CD14-positive monocyte (primary cell): ENCODE data around the gene TECPR1. TPM values are rescaled to one million over a fixed set of nuclear protein-coding genes. Genes with fewer than 3 reads are reported as not detected.
A peak's percentile ranks its signal among the peaks of the same experiment; 100 is the strongest.

Experiments
- DNase-seq, 3 donors: peaks; one replicate each; pipeline ENCODE4 v3.0.0-alpha.2; 2011 to 2022
- H2AFZ ChIP-seq: 2 replicates; pipeline ENCODE4 v1.6.0; 2012; ENCODE audit warnings: mild to moderate bottlenecking, low read depth, low read length, inconsistent platforms; ENCODE audit not compliant: insufficient read depth, poor library complexity, severe bottlenecking
- H3K27ac ChIP-seq, 2 donors: 1 replicate in 1 of 2; 2 replicates in 1 of 2; pipeline ENCODE4 v1.5.1; 2012 to 2013; ENCODE audit warnings: low read length in 2 of 2, control low read depth in 1 of 2, inconsistent platforms in 1 of 2, low read depth in 1 of 2, mild to moderate bottlenecking in 1 of 2
- H3K27me3 ChIP-seq, 2 donors: one replicate each; pipeline versions ENCODE4 v1.6.0 to v1.6.1; 2011 to 2013; ENCODE audit warnings: low read length in 2 of 2; ENCODE audit not compliant: control insufficient read depth in 2 of 2, insufficient read depth in 2 of 2
- H3K36me3 ChIP-seq, 2 donors: replicated peaks in 1 of 2; 1 replicate in 1 of 2; 2 replicates in 1 of 2; pipeline versions ENCODE4 v1.5.1 to v1.6.1; 2012 to 2013; ENCODE audit warnings: low read length in 2 of 2, control low read depth in 1 of 2, inconsistent platforms in 1 of 2, mild to moderate bottlenecking in 1 of 2; ENCODE audit not compliant: insufficient read depth in 2 of 2, control insufficient read depth in 1 of 2
- H3K4me1 ChIP-seq, 2 donors: 1 replicate in 1 of 2; 2 replicates in 1 of 2; pipeline versions ENCODE4 v1.5.1 to v1.6.1; 2012 to 2013; ENCODE audit warnings: low read length in 2 of 2, control low read depth in 1 of 2, inconsistent platforms in 1 of 2, mild to moderate bottlenecking in 1 of 2, moderate library complexity in 1 of 2; ENCODE audit not compliant: insufficient read depth in 2 of 2, control insufficient read depth in 1 of 2
- H3K4me2 ChIP-seq: replicated peaks from 2 replicates; pipeline ENCODE3; 2012; ENCODE audit warnings: low read length, moderate library complexity, mild to moderate bottlenecking; ENCODE audit not compliant: poor library complexity, severe bottlenecking; ENCODE audit errors: extremely low read depth
- H3K4me3 ChIP-seq, 3 experiments: fragments of 200-600 bp in 1 of 3; sonication (generic) in 1 of 3; replicated peaks in 1 of 3; 1 replicate in 2 of 3; 2 replicates in 1 of 3; pipeline ENCODE4 v1.5.1; 2011 to 2013; ENCODE audit warnings: low read length in 3 of 3, mild to moderate bottlenecking in 3 of 3, control low read depth in 2 of 3, low read depth in 2 of 3, inconsistent platforms in 1 of 3, moderate library complexity in 1 of 3
- H3K79me2 ChIP-seq: 2 replicates; pipeline ENCODE4 v1.6.0; 2012; ENCODE audit warnings: mild to moderate bottlenecking, control low read depth, inconsistent platforms, low read length, moderate library complexity; ENCODE audit not compliant: insufficient read depth
- H3K9ac ChIP-seq: 2 replicates; pipeline ENCODE4 v1.6.0; 2017; ENCODE audit warnings: low read length, mild to moderate bottlenecking; ENCODE audit not compliant: insufficient read depth, poor library complexity, severe bottlenecking
- H3K9me3 ChIP-seq, 2 donors: replicated peaks in 1 of 2; 1 replicate in 1 of 2; 2 replicates in 1 of 2; pipeline versions ENCODE4 v1.5.1 to v1.6.1; 2012 to 2013; ENCODE audit warnings: low read length in 2 of 2, control low read depth in 1 of 2; ENCODE audit not compliant: control insufficient read depth in 1 of 2, insufficient read depth in 1 of 2
- H4K20me1 ChIP-seq: 2 replicates; pipeline ENCODE4 v1.6.0; 2012; ENCODE audit warnings: mild to moderate bottlenecking, low read length, control low read depth, moderate library complexity; ENCODE audit not compliant: insufficient read depth
- H3K27ac Mint-ChIP-seq, 7 donors: one replicate each; pipeline ENCODE4 v1.8.0; 2020; ENCODE audit warnings: mild to moderate bottlenecking in 7 of 7, mixed read lengths in 7 of 7, moderate library complexity in 6 of 7, inconsistent platforms in 2 of 7
- H3K27me3 Mint-ChIP-seq, 3 donors: one replicate each; pipeline ENCODE4 v1.8.0; 2021 to 2022; ENCODE audit warnings: low read depth in 3 of 3, mild to moderate bottlenecking in 3 of 3, mixed read lengths in 3 of 3, moderate library complexity in 3 of 3, inconsistent platforms in 1 of 3
- H3K36me3 Mint-ChIP-seq, 2 donors: one replicate each; pipeline ENCODE4 v1.8.0; 2020; ENCODE audit warnings: mixed read lengths in 2 of 2, inconsistent platforms in 1 of 2, mild to moderate bottlenecking in 1 of 2
- H3K4me1 Mint-ChIP-seq: one replicate; pipeline ENCODE4 v1.8.0; 2020; ENCODE audit warnings: mild to moderate bottlenecking, mixed read lengths
- H3K4me3 Mint-ChIP-seq, 2 donors: one replicate each; pipeline ENCODE4 v1.8.0; 2020; ENCODE audit warnings: mild to moderate bottlenecking in 2 of 2, mixed read lengths in 2 of 2, moderate library complexity in 1 of 2
- H3K9me3 Mint-ChIP-seq, 7 donors: one replicate each; pipeline ENCODE4 v1.8.0; 2020 to 2022; ENCODE audit warnings: mixed read lengths in 7 of 7, mild to moderate bottlenecking in 6 of 7, moderate library complexity in 6 of 7, inconsistent platforms in 2 of 7
- CTCF ChIP-seq: fragments of 200-600 bp; IDR thresholded peaks from one replicate; pipeline ENCODE4 v1.8.0; 2022; ENCODE audit warnings: antibody characterized with exemption, mild to moderate bottlenecking
- WGBS: methylation state at CpG from one replicate; pipeline ENCODE4 v1.1.5; 2013; ENCODE audit warnings: missing lambda C conversion rate; ENCODE audit not compliant: insufficient coverage; 5-methylcytosine and 5-hydroxymethylcytosine counted together
- intact Hi-C, 2 donors: fragments of 100-400 bp; cut with micrococcal nuclease; formaldehyde crosslinking; loops; one replicate each; pipeline versions ENCODE4 v1.15.0 to v1.15.1; 2023
- polyA plus RNA-seq, 3 donors: library from polyadenylated mRNA; depleted of rRNA in 1 of 3; unstranded in 2 of 3; stranded (reverse) in 1 of 3; fragments of 300-500 nt in 2 of 3; fragments of >200 nt in 1 of 3; fragmentation: Illumina TruSeq in 2 of 3; gene quantifications; 1 replicate in 2 of 3; 2 replicates in 1 of 3; pipeline ENCODE4 v1.2.3, GENCODE V29; 2012 to 2021

TECPR1 gene
- polyA plus RNA-seq, 3 donors: 5.7 to 20.0 (median 10.2) TPM

- intact Hi-C loops: no loop called here
- no peaks in the 10 kb centered on the region for H3K4me1 ChIP-seq
- no peak for TF ChIP-seq CTCF
- H3K27ac ChIP-seq: no peak within 1 kb of the TSS
- H3K9me3 ChIP-seq: no peaks in the 10 kb centered on the region
- H3K27me3 ChIP-seq: peaks cover 0 to 26% of the 10 kb centered on the region in 2 donors
- Mint-ChIP-seq H3K27ac (peak within 1 kb of the TSS in 1 of 7 donors; percentile 26), H3K27me3 (peaks cover 19 to 36% (median 23%) of the 10 kb centered on the region in 3 donors), H3K4me1 (peaks cover 4% of the 10 kb centered on the region), H3K4me3 (peak within 1 kb of the TSS in 1 of 2 donors; percentile 57), H3K9me3 (peaks cover 0 to 13% (median 5%) of the 10 kb centered on the region in 7 donors), H3K36me3 (peaks cover 31 to 36% of the 10 kb centered on the region in 2 donors)
- no peak for DNase-seq
- WGBS: 5% methylated on average over 25 of the region's 45 CpGs
- peaks cover 4% of the 10 kb centered on the region for H4K20me1 ChIP-seq
- peaks cover 15 to 24% of the 10 kb centered on the region in 2 donors for H3K36me3 ChIP-seq
- no peak within 1 kb of the TSS for H3K4me2 ChIP-seq
- H3K9ac ChIP-seq: no peak within 1 kb of the TSS
- no peaks in the 10 kb centered on the region for H3K79me2 ChIP-seq
- no peak within 1 kb of the TSS for H2AFZ ChIP-seq
- no peak within 1 kb of the TSS for H3K4me3 ChIP-seq
These were observed 40.8 kb downstream of the TECPR1 start, which contains the start of gene BHLHA15 for GRCh38 chr7:98211221-98211675. TSS of gene BHLHA15 (plus strand) at chr7:98211439. CDS start at chr7:98212310, 871 bp downstream.

DNA sequence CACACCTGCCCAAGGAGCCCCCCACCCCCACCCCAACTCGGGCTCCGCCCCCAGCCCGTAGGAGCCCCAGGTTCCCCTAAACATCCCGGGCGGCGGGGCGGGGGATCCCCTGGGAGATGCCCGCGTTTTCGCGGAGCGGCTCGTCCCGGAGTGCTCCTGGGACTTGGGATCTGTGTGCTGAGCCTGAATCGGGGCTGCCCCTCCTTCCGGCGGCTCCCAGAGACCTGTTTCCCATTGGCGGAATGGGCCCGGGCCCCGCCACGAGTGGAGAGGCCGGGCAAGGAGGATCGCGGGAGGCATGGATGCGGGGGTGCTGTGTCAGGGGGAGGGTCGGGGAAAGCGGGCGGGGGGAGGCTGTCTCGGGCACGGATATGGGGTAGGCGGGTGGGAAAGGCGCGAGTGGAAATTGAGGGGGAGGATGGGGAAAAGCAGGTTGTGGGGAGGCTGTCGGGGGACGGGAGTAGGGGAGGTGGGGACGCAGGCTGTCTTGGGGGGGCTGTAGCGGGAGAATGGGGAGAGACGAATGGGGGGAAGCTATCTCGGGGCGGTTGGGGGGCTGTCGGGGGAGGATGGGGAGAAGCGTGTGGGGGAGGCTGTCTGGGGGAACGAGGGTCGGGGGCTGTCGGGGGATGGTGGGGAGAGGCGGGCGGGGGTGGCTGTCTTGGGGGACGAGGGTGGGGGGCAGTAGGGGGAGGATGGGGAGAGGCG is 41.4 kb downstream of the TECPR1 start:
- Histone ChIP-seq H4K20me1 (peaks cover 4% of the 10 kb centered on the region), H3K79me2 (no peaks in the 10 kb centered on the region), H2AFZ (no peak overlapping the region), H3K9ac (no peak overlapping the region), H3K36me3 (peaks cover 14 to 24% of the 10 kb centered on the region in 2 donors), H3K27ac (no peak overlapping the region), H3K4me2 (no peak overlapping the region), H3K9me3 (no peaks in the 10 kb centered on the region), H3K4me1 (no peaks in the 10 kb centered on the region), H3K4me3 (no peak overlapping the region), H3K27me3 (peaks cover 0 to 26% of the 10 kb centered on the region in 2 donors)
- no peak for TF ChIP-seq CTCF
- H3K4me3 Mint-ChIP-seq: peak overlapping the region in 1 of 2 donors; percentile 57
- H3K27ac Mint-ChIP-seq: no peak overlapping the region
- peaks cover 0 to 13% (median 5%) of the 10 kb centered on the region in 7 donors for H3K9me3 Mint-ChIP-seq
- peaks cover 4% of the 10 kb centered on the region for H3K4me1 Mint-ChIP-seq
- H3K27me3 Mint-ChIP-seq: peaks cover 19 to 36% (median 23%) of the 10 kb centered on the region in 3 donors
- H3K36me3 Mint-ChIP-seq: peaks cover 31 to 37% of the 10 kb centered on the region in 2 donors
- intact Hi-C loops: no loop called here
- DNase-seq: no peak
- whole genome bisulfite sequencing: 7% methylated on average over 16 of the region's 49 CpGs
